HFF-Myc (cell line): ENCODE results near the gene ZMIZ1.

Experiments used
- DNase-seq: peaks from one replicate; pipeline ENCODE4 v3.0.0-alpha.2; 2011; ENCODE audit warnings: low read depth; ENCODE audit errors: extremely low read depth
- H3K4me3 ChIP-seq: replicated peaks from 2 replicates; pipeline ENCODE4 v1.5.1; 2011; ENCODE audit warnings: low read depth, mild to moderate bottlenecking, control low read depth, low read length
- CTCF ChIP-seq: IDR thresholded peaks from 2 replicates; pipeline ENCODE4 v1.5.1; 2012; ENCODE audit warnings: mild to moderate bottlenecking, low read depth, low read length, control low read depth; ENCODE audit errors: missing control alignments

The ZMIZ1 gene

GRCh38 chr10:79082631-79083596, 14.1 kb downstream of the ZMIZ1 start:
- TF ChIP-seq CTCF: no peak
- H3K4me3 ChIP-seq: no peak overlapping the region
- no peak for DNase-seq

- TF ChIP-seq CTCF: no peak
- no peak for DNase-seq
- H3K4me3 ChIP-seq: no peak overlapping the region
Measured at GRCh38 chr10:79084012-79084971, 15.5 kb downstream of the ZMIZ1 start.

- no peak for DNase-seq
- TF ChIP-seq CTCF: no peak
- no peak overlapping the region for H3K4me3 ChIP-seq
Measured at GRCh38 chr10:79084972-79085597, 16.3 kb downstream of the ZMIZ1 start.

GRCh38 chr10:79086822-79087221, 18.1 kb downstream of the ZMIZ1 start:
- H3K4me3 ChIP-seq: no peak overlapping the region
- no peak for TF ChIP-seq CTCF
- no peak for DNase-seq

GRCh38 chr10:79087721-79088120, 19.0 kb downstream of the ZMIZ1 start:
- no peak for TF ChIP-seq CTCF
- no peak for DNase-seq
- H3K4me3 ChIP-seq: no peak overlapping the region

GRCh38 chr10:79088176-79088575, 19.4 kb downstream of the ZMIZ1 start:
- H3K4me3 ChIP-seq: no peak overlapping the region
- DNase-seq: no peak
- TF ChIP-seq CTCF: no peak
